DND-41 (cell line): ENCODE measurements around the gene RPS6KB2.
A peak's percentile ranks its signal among the peaks of the same experiment; 100 is the strongest.
"Not testable (repeated sequence)": the region's sequence is repeated elsewhere in the genome, so short reads cannot be mapped to it uniquely, and the experiment has no call there.

Experiments
- ATAC-seq: fragments of 200-7000 bp; cut with Tn5 transposase; 3 replicates; pipeline ENCODE4 v1.9.1; 2021; ENCODE audit warnings: low read depth; ENCODE audit not compliant: insufficient read depth
- DNase-seq: peaks from one replicate; pipeline ENCODE4 v3.0.0-alpha.2; 2020
- H2AFZ ChIP-seq: 2 replicates; pipeline ENCODE4 v1.6.0; 2012; ENCODE audit warnings: low read depth, low read length
- H3K27ac ChIP-seq: 2 replicates; pipeline ENCODE4 v1.5.1; 2012; ENCODE audit warnings: low read length, inconsistent platforms
- H3K27me3 ChIP-seq: fragments of 200-600 bp; sonication (generic); 2 replicates; pipeline ENCODE4 v1.6.0; 2012; ENCODE audit warnings: low read length, mild to moderate bottlenecking, inconsistent platforms; ENCODE audit not compliant: insufficient read depth, poor library complexity
- H3K36me3 ChIP-seq: 2 replicates; pipeline ENCODE4 v1.5.1; 2012; ENCODE audit warnings: low read length, inconsistent platforms; ENCODE audit not compliant: insufficient read depth
- H3K4me1 ChIP-seq: 2 replicates; pipeline ENCODE4 v1.5.1; 2012; ENCODE audit warnings: mild to moderate bottlenecking, low read length; ENCODE audit not compliant: insufficient read depth
- H3K4me2 ChIP-seq: 2 replicates; pipeline ENCODE4 v1.6.0; 2012; ENCODE audit warnings: mild to moderate bottlenecking, moderate library complexity, low read length, inconsistent platforms; ENCODE audit not compliant: insufficient read depth
- H3K4me3 ChIP-seq, 2 experiments: fragments of 200-600 bp in 1 of 2; shearing (Covaris generic) in 1 of 2; 2 replicates each; pipeline ENCODE4 v1.5.1; 2012 to 2016; ENCODE audit warnings: inconsistent platforms in 2 of 2, low read length in 2 of 2, mild to moderate bottlenecking in 2 of 2, low read depth in 1 of 2, moderate library complexity in 1 of 2
- H3K79me2 ChIP-seq: 2 replicates; pipeline ENCODE4 v1.6.0; 2012; ENCODE audit warnings: low read length, inconsistent platforms; ENCODE audit not compliant: insufficient read depth
- H3K9ac ChIP-seq: 2 replicates; pipeline ENCODE4 v1.6.0; 2012; ENCODE audit warnings: low read depth, mild to moderate bottlenecking, inconsistent platforms, low read length, moderate library complexity
- H3K9me3 ChIP-seq: 2 replicates; pipeline ENCODE4 v1.5.1; 2012; ENCODE audit warnings: low read length, moderate library complexity, mild to moderate bottlenecking, inconsistent platforms; ENCODE audit not compliant: insufficient read depth, severe bottlenecking
- H4K20me1 ChIP-seq: 2 replicates; pipeline ENCODE4 v1.6.0; 2012; ENCODE audit warnings: low read length; ENCODE audit not compliant: insufficient read depth
- EZH2 ChIP-seq: IDR thresholded peaks from 3 replicates; pipeline ENCODE4 v1.6.1; 2012; ENCODE audit warnings: borderline replicate concordance, low read depth, mild to moderate bottlenecking, moderate library complexity, low read length, inconsistent platforms; ENCODE audit not compliant: severe bottlenecking
- TF ChIP-seq, protein P1 (sequence below): IDR thresholded peaks from 2 replicates; pipeline ENCODE4 v1.5.1; 2012; ENCODE audit warnings: borderline replicate concordance, low read length, moderate library complexity, mild to moderate bottlenecking; ENCODE audit not compliant: poor library complexity, severe bottlenecking; ENCODE audit errors: extremely low read depth

The RPS6KB2 gene

DNA sequence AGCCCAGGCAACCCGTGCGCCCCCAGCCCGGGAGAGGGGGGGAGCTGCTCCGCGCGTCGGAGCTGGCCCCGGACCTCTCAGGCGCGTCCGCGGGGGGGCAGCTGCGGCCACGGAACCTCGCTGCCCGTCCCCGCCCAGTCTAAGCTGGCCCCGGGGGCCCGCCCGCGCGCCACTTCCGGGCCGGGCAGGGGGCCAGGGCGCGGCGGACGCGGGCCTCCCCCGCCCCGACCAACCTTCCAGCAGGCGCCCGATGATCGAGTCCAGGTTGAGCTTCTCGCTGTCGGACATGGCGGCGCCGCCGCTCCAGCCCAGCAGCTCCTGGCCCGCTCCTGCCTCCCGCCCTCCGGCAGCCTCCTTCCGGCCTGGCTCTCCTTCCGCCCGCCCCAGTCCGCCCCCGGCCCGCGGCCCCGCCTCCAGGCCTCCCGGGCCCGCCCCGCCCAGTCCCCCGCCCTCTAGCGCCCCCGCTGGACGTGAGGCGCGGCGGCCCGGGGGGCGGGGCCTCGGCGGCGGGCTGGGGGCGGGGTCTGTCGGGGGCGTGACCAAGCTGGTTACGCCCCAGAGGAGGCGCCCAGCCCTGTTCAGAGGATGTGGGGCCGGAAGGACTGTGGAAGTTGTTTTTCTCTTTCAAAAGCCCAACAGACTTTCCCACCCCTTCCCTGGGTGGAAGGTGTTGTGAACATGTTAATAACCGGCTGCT is 26.7 kb upstream of the RPS6KB2 start, which contains the start of gene PPP1CA:
TSS of gene PPP1CA (minus strand) at position 364 of the 697 bp plus-strand sequence. CDS start at position 288, 76 bp downstream.
- Histone ChIP-seq H3K36me3 (peaks cover 72% of the 10 kb centered on the region), H3K4me3 (peak within 1 kb of the TSS; percentile 90 to 91), H3K9me3 (no peaks in the 10 kb centered on the region), H3K4me2 (peak within 1 kb of the TSS; percentile 89), H3K9ac (peak within 1 kb of the TSS; percentile 99), H4K20me1 (peaks cover 43% of the 10 kb centered on the region), H3K27me3 (no peaks in the 10 kb centered on the region), H3K4me1 (peaks cover 90% of the 10 kb centered on the region), H3K79me2 (peaks cover 95% of the 10 kb centered on the region), H3K27ac (peak within 1 kb of the TSS; percentile 89), H2AFZ (peak within 1 kb of the TSS; percentile 45; the same call in 1 of the 2 replicates)
- ATAC-seq (peak; percentile 61), DNase-seq (peak; percentile 90)
- TF ChIP-seq, protein P1, sequence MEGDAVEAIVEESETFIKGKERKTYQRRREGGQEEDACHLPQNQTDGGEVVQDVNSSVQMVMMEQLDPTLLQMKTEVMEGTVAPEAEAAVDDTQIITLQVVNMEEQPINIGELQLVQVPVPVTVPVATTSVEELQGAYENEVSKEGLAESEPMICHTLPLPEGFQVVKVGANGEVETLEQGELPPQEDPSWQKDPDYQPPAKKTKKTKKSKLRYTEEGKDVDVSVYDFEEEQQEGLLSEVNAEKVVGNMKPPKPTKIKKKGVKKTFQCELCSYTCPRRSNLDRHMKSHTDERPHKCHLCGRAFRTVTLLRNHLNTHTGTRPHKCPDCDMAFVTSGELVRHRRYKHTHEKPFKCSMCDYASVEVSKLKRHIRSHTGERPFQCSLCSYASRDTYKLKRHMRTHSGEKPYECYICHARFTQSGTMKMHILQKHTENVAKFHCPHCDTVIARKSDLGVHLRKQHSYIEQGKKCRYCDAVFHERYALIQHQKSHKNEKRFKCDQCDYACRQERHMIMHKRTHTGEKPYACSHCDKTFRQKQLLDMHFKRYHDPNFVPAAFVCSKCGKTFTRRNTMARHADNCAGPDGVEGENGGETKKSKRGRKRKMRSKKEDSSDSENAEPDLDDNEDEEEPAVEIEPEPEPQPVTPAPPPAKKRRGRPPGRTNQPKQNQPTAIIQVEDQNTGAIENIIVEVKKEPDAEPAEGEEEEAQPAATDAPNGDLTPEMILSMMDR: peak; percentile 43
- no peak for TF ChIP-seq EZH2

DNA sequence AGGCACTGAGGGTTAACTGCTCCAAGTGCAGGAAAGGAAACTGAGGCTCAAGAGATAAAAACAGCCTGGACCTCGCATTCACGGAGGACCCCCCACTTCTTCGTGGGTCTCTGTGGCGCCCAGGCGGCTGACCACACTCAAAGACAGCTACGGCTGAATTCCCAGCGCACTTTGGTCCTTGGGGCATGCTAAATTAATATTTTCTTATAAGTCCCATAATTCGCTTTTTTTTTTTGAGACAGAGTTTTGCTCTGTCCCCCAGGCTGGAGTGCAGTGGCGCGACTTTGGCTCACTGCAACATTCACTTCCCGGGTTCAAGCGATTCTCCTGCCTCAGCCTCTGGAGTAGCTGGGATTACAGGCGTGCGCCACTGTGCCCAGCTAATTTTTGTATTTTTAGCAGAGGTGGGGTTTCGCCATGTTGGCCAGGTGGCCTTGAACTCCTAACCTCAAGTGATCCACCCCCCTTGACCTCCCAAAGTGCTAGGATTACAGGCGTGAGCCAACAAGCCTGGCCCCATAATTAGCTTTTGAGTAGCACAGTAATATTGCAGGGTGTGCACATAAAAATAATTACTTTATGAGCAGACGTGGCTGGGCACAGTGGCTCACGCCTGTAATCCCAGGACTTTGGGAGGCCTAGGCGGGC is 26.0 kb upstream of the RPS6KB2 start:
- H3K4me1 ChIP-seq: peaks cover 90% of the 10 kb centered on the region
- peaks cover 72% of the 10 kb centered on the region for H3K36me3 ChIP-seq
- H2AFZ ChIP-seq, H3K9me3 ChIP-seq, DNase-seq, H3K27me3 ChIP-seq, ATAC-seq: not testable (repeated sequence)
- H3K9ac ChIP-seq: peak overlapping the region; percentile 99
- peaks cover 95% of the 10 kb centered on the region for H3K79me2 ChIP-seq
- H3K27ac ChIP-seq: peak overlapping the region; percentile 89
- H3K4me3 ChIP-seq: peak overlapping the region in 1 of 2 experiments; percentile 86; a peak in 1 of 4 replicates
- H4K20me1 ChIP-seq: peaks cover 37% of the 10 kb centered on the region
- H3K4me2 ChIP-seq: peak overlapping the region; percentile 82

DNA sequence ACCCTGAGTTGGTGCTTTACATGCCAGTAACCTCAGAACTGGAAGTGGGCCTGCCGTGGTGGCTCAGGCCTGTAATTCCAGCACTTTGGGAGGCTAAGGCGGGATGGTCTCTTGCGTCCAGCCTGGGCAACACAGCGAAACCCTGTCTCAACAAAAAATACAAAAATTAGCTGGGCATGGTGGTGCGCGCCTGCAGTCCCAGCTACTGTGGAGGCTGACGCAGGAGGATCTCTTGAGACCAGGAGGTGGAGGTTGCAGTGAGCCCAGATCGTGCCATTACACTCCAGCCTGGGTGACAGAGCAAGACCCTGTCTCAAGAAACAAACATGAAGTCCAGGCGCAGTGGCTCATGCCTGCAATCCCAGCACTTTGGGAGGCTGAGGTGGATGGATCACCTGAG is 25.2 kb upstream of the RPS6KB2 start:
- H2AFZ ChIP-seq, ATAC-seq, DNase-seq, H3K9me3 ChIP-seq, H3K27me3 ChIP-seq: not testable (repeated sequence)
- peaks cover 30% of the 10 kb centered on the region for H4K20me1 ChIP-seq
- H3K4me1 ChIP-seq: peaks cover 90% of the 10 kb centered on the region
- H3K4me2 ChIP-seq: peak overlapping the region; percentile 82
- H3K9ac ChIP-seq: peak overlapping the region; percentile 99
- H3K27ac ChIP-seq: peak overlapping the region; percentile 89
- peaks cover 95% of the 10 kb centered on the region for H3K79me2 ChIP-seq
- H3K36me3 ChIP-seq: peaks cover 71% of the 10 kb centered on the region
- peak overlapping the region; percentile 86 to 97; a peak in 2 of 4 replicates for H3K4me3 ChIP-seq

DNA sequence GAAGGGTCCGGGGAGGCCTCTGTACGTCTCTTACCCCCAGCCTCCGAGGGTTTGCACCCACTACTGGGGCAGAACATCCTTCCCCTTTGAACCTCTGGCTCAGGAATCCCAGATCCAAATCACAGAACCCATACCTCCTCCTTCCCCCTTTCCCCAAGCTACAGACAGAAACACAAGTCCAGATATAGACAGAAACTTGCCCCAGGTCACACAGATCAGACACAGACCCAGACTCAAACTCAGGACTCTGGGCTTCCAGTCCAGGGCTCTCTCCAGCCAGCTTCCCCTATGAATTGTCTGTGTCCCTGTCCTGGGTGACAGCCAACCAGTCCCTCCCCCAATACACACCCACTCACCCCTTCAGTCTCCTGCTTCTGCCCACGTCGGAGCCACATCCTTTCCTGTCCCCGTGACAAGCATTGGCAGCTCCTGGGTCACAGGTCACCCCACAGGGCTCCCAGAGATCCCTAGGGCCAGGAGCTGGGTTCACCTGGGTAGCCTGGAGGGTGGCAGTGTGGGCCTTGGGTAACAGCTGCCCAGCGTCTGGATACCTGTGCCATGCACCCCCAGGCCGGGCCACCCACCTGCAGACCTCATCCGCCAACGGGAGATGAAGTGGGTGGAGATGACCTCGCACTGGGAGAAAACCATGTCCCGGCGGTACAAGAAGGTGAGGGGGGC is 23.6 kb upstream of the RPS6KB2 start:
- H3K36me3 ChIP-seq: peaks cover 56% of the 10 kb centered on the region
- ATAC-seq (no peak), DNase-seq (peak; percentile 65)
- H3K27me3 ChIP-seq: no peaks in the 10 kb centered on the region
- H2AFZ ChIP-seq: no peak overlapping the region
- no peaks in the 10 kb centered on the region for H3K9me3 ChIP-seq
- H3K4me1 ChIP-seq: peaks cover 90% of the 10 kb centered on the region
- peak overlapping the region; percentile 89 for H3K27ac ChIP-seq
- H3K4me3 ChIP-seq: peak overlapping the region; percentile 86 to 97
- peak overlapping the region; percentile 99 for H3K9ac ChIP-seq
- peaks cover 15% of the 10 kb centered on the region for H4K20me1 ChIP-seq
- peak overlapping the region; percentile 82 for H3K4me2 ChIP-seq
- TF ChIP-seq, protein P1: no peak
- no peak for TF ChIP-seq EZH2
- H3K79me2 ChIP-seq: peaks cover 80% of the 10 kb centered on the region
